HFFc6 (cell line): ENCODE results near the gene MGAT5. TPM values are rescaled to one million over a fixed set of nuclear protein-coding genes. Genes with fewer than 3 reads are reported as not detected.

Experiments
- DNase-seq: peaks from one replicate; pipeline ENCODE4 v3.0.0-alpha.2; 2018
- H3K27ac Mint-ChIP-seq: 2 replicates; pipeline ENCODE4 v1.8.0; 2020; ENCODE audit warnings: mild to moderate bottlenecking, mixed read lengths
- H3K27me3 Mint-ChIP-seq: 2 replicates; pipeline ENCODE4 v1.8.0; 2021; ENCODE audit warnings: mild to moderate bottlenecking, moderate library complexity, mixed read lengths; ENCODE audit not compliant: insufficient read depth
- H3K36me3 Mint-ChIP-seq: 2 replicates; pipeline ENCODE4 v1.8.0; 2021; ENCODE audit warnings: low read depth, mixed read lengths
- H3K4me1 Mint-ChIP-seq: 2 replicates; pipeline ENCODE4 v1.8.0; 2020; ENCODE audit warnings: low read depth, mixed read lengths
- H3K4me3 Mint-ChIP-seq: 2 replicates; pipeline ENCODE4 v1.8.0; 2020; ENCODE audit warnings: mild to moderate bottlenecking, moderate library complexity, mixed read lengths
- H3K9me3 Mint-ChIP-seq: 2 replicates; pipeline ENCODE4 v1.8.0; 2020; ENCODE audit warnings: mild to moderate bottlenecking, mixed read lengths
- CTCF ChIP-seq: fragments of 200-600 bp; sonication (generic); IDR thresholded peaks from 2 replicates; pipeline ENCODE4 v1.5.0; 2021; ENCODE audit warnings: antibody characterized with exemption, mild to moderate bottlenecking
- total RNA-seq, 6 experiments: library from RNA; stranded (reverse); fragmentation: NEBNext Ultra II Directional; extraction: Animal tissue kit (Norgen Biotek cat#: 25700); gene quantifications; 2 replicates in 1 of 6; 3 replicates in 5 of 6; pipeline ENCODE4 v1.2.3, GENCODE V29; 2021

Gene MGAT5
- total RNA-seq, 6 experiments from 2014 or later, result 104 to 129 (median 113) TPM

GRCh38 chr2:134333646-134334189 is 79.8 kb downstream of the MGAT5 start:
- Mint-ChIP-seq H3K27me3 (peaks cover 2% of the 10 kb centered on the region), H3K9me3 (peaks cover 7% of the 10 kb centered on the region), H3K4me3 (no peak overlapping the region), H3K27ac (no peak overlapping the region), H3K36me3 (peaks cover 16% of the 10 kb centered on the region), H3K4me1 (peaks cover 14% of the 10 kb centered on the region; the same call in 1 of the 2 replicates)
- no peak for TF ChIP-seq CTCF
- DNase-seq, result no peak

- Mint-ChIP-seq H3K27me3 (peaks cover 2% of the 10 kb centered on the region), H3K4me1 (peaks cover 14% of the 10 kb centered on the region; the same call in 1 of the 2 replicates), H3K4me3 (no peak overlapping the region), H3K27ac (no peak overlapping the region), H3K36me3 (peaks cover 21% of the 10 kb centered on the region), H3K9me3 (peaks cover 7% of the 10 kb centered on the region)
- no peak for TF ChIP-seq CTCF
- DNase-seq, result no peak
Observed at GRCh38 chr2:134334542-134335353, 80.9 kb downstream of the MGAT5 start.

GRCh38 chr2:134335601-134336000 is 81.7 kb downstream of the MGAT5 start:
- no peak for DNase-seq
- Mint-ChIP-seq H3K4me1 (peaks cover 14% of the 10 kb centered on the region; the same call in 1 of the 2 replicates), H3K9me3 (peaks cover 7% of the 10 kb centered on the region), H3K36me3 (peaks cover 26% of the 10 kb centered on the region), H3K27me3 (peaks cover 2% of the 10 kb centered on the region), H3K4me3 (no peak overlapping the region), H3K27ac (no peak overlapping the region)
- TF ChIP-seq CTCF, result no peak

- Mint-ChIP-seq H3K27me3 (peaks cover 2% of the 10 kb centered on the region), H3K9me3 (peaks cover 5% of the 10 kb centered on the region), H3K4me1 (peaks cover 10% of the 10 kb centered on the region; the same call in 1 of the 2 replicates), H3K27ac (no peak overlapping the region), H3K36me3 (peaks cover 20% of the 10 kb centered on the region), H3K4me3 (no peak overlapping the region)
- TF ChIP-seq CTCF, result no peak
- no peak for DNase-seq
Observed at GRCh38 chr2:134336352-134336751, 82.5 kb downstream of the MGAT5 start.

GRCh38 chr2:134336921-134337320 is 83.0 kb downstream of the MGAT5 start:
- Mint-ChIP-seq H3K27ac (no peak overlapping the region), H3K9me3 (no peaks in the 10 kb centered on the region), H3K36me3 (peaks cover 15% of the 10 kb centered on the region), H3K4me3 (no peak overlapping the region), H3K27me3 (no peaks in the 10 kb centered on the region; the same call in 1 of the 2 replicates), H3K4me1 (peaks cover 9% of the 10 kb centered on the region; the same call in 1 of the 2 replicates)
- no peak for TF ChIP-seq CTCF
- no peak for DNase-seq
